ENCODE results near the gene TLCD2.
A peak's percentile ranks its signal among the peaks of the same experiment; 100 is the strongest.
"Not testable (repeated sequence)": the region's sequence is repeated elsewhere in the genome, so short reads cannot be mapped to it uniquely, and the experiment has no call there.

The TLCD2 gene

GRCh38 chr17:1686086-1686485 lies 24.1 kb downstream of the TLCD2 start:
- no peak for DNase-seq (ENCODE audit: low read depth in 2 of 2)

GRCh38 chr17:1684378-1685189 lies 25.6 kb downstream of the TLCD2 start, which contains the start of gene PRPF8:
Gene PRPF8 (minus strand): TSS chr17:1684867. CDS start chr17:1684571, 296 bp downstream.
- DNase-seq (ENCODE audit: low read depth in 2 of 2), result peak; percentile 97

GRCh38 chr17:1683459-1683858 lies 26.7 kb downstream of the TLCD2 start:
- no peak for DNase-seq (ENCODE audit: low read depth in 2 of 2)

GRCh38 chr17:1676401-1676800 lies 33.8 kb downstream of the TLCD2 start:
- no peak for DNase-seq (ENCODE audit: low read depth in 2 of 2)

- DNase-seq (ENCODE audit: low read depth in 2 of 2), result no peak
These were observed 37.0 kb downstream of the TLCD2 start for GRCh38 chr17:1673041-1673785.

- DNase-seq (ENCODE audit: low read depth in 2 of 2), result not testable (repeated sequence)
These were observed 46.2 kb downstream of the TLCD2 start for GRCh38 chr17:1663934-1664333.

GRCh38 chr17:1661045-1661444 lies 49.1 kb downstream of the TLCD2 start:
- DNase-seq (ENCODE audit: low read depth in 2 of 2), result no peak

GRCh38 chr17:1658100-1658499 lies 52.1 kb downstream of the TLCD2 start:
- DNase-seq (ENCODE audit: low read depth in 2 of 2), result no peak

- no peak for DNase-seq (ENCODE audit: low read depth in 2 of 2)
These were observed 56.4 kb downstream of the TLCD2 start for GRCh38 chr17:1653735-1654134.

- not testable (repeated sequence) for DNase-seq (ENCODE audit: low read depth in 2 of 2)
These were observed 57.4 kb downstream of the TLCD2 start for GRCh38 chr17:1652794-1653193.

Data from stimulated activated CD4-positive, alpha-beta T cell treated with anti-CD3 and anti-CD28 coated beads, Interleukin-15, amount 100 ng/mL, for 48 hours (primary cell).